ENCODE results near the gene HOXA3.

The HOXA3 gene

GRCh38 chr7:27151931-27152815 lies at the start of gene HOXA3:
Gene HOXA3 (minus strand): TSS chr7:27152583. CDS start chr7:27110640, 41,943 bp downstream.
- DNase-seq: no peak

- DNase-seq: no peak
Observed at GRCh38 chr7:27201580-27202017, 49.2 kb upstream of the HOXA3 start.

- no peak for DNase-seq
Observed at GRCh38 chr7:27200761-27201579, 48.6 kb upstream of the HOXA3 start.

- no peak for DNase-seq
Observed at GRCh38 chr7:27199849-27200760, 47.7 kb upstream of the HOXA3 start, which contains the start of gene HOXA13. Gene HOXA13 (minus strand): TSS chr7:27200091. CDS start chr7:27200077, 14 bp downstream.

GRCh38 chr7:27198871-27199801 lies 46.8 kb upstream of the HOXA3 start:
- no peak for DNase-seq

- DNase-seq: no peak
Observed at GRCh38 chr7:27198138-27198841, 45.9 kb upstream of the HOXA3 start.

GRCh38 chr7:27197137-27198042 lies 45.0 kb upstream of the HOXA3 start:
- DNase-seq: no peak

GRCh38 chr7:27196287-27196767 lies 43.9 kb upstream of the HOXA3 start:
- DNase-seq: peak; percentile 83

GRCh38 chr7:27194686-27195379 lies 42.5 kb upstream of the HOXA3 start:
- DNase-seq: no peak

GRCh38 chr7:27194002-27194352 lies 41.6 kb upstream of the HOXA3 start:
- DNase-seq: no peak

- no peak for DNase-seq
Observed at GRCh38 chr7:27193335-27194001, 41.1 kb upstream of the HOXA3 start.

- DNase-seq: no peak
Observed at GRCh38 chr7:27192546-27193334, 40.4 kb upstream of the HOXA3 start.

- no peak for DNase-seq
Observed at GRCh38 chr7:27191833-27192545, 39.6 kb upstream of the HOXA3 start.

GRCh38 chr7:27191161-27191731 lies 38.9 kb upstream of the HOXA3 start:
- DNase-seq: no peak

- no peak for DNase-seq
Observed at GRCh38 chr7:27189997-27190748, 37.8 kb upstream of the HOXA3 start.

All from stimulated activated CD4-positive, alpha-beta T cell treated with anti-CD3 and anti-CD28 coated beads, Interleukin-1b, Interleukin-23, amount 100 ng/mL, for 48 hours (primary cell).